ENCODE data around the gene RBPJL.
A peak's percentile ranks its signal among the peaks of the same experiment; 100 is the strongest.

The RBPJL gene

DNA sequence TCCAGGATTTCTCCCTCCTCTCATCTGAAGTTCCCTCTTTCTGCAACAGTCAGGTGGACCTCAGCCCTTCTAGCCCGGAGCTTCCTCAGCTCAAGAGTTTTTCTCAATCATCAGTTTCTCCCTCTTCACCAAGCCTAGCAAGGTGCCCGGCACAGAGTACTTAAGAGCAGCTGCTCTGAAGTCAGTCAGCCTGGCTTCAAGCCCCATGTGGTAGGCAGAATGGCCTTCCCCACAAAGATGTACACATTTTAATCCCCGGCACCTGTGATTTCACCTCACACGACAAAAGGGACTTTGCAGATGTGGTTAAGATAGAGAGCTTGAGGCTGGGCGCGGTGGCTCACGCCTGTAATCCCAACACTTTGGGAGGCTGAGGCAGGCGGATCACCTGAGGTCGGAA, 15.1 kb upstream of the RBPJL start:
- TF ChIP-seq, protein P1, sequence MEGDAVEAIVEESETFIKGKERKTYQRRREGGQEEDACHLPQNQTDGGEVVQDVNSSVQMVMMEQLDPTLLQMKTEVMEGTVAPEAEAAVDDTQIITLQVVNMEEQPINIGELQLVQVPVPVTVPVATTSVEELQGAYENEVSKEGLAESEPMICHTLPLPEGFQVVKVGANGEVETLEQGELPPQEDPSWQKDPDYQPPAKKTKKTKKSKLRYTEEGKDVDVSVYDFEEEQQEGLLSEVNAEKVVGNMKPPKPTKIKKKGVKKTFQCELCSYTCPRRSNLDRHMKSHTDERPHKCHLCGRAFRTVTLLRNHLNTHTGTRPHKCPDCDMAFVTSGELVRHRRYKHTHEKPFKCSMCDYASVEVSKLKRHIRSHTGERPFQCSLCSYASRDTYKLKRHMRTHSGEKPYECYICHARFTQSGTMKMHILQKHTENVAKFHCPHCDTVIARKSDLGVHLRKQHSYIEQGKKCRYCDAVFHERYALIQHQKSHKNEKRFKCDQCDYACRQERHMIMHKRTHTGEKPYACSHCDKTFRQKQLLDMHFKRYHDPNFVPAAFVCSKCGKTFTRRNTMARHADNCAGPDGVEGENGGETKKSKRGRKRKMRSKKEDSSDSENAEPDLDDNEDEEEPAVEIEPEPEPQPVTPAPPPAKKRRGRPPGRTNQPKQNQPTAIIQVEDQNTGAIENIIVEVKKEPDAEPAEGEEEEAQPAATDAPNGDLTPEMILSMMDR (IDR thresholded peaks at IDR 0.05; ENCODE audit: insufficient read depth, low read depth, low read length, missing control alignments): no peak
- no peak overlapping the region for H3K4me3 ChIP-seq (ENCODE audit: low read depth, low read length)
- no peak for DNase-seq (ENCODE audit: low read depth)

DNA sequence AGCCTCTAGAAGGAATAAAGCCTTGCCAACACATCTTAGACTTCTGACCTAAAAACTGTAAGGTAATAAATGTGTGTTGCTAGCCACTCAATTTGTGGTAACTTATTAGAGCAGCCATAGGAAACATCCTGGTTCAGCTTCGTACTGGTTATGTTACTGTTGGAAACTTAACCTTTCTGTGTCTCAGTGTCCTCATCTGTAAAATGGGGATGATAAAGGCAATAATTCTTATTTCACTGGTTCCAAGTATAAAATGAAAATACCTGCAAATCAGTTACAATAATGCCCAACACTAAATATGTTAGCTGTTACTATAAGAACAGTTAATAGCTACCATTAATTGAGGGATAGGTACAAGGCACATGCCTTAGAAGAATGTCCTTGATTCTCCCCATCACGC, 14.3 kb upstream of the RBPJL start:
- H3K4me3 ChIP-seq (ENCODE audit: low read depth, low read length): no peak overlapping the region
- DNase-seq (ENCODE audit: low read depth): no peak
- TF ChIP-seq, protein P1 (IDR thresholded peaks at IDR 0.05; ENCODE audit: insufficient read depth, low read depth, low read length, missing control alignments): no peak

- peak; percentile 68 for DNase-seq (ENCODE audit: low read depth)
- TF ChIP-seq, protein P1 (IDR thresholded peaks at IDR 0.05; ENCODE audit: insufficient read depth, low read depth, low read length, missing control alignments): peak; percentile 95
These were observed 13.3 kb upstream of the RBPJL start for GRCh38 chr20:45293041-45294002.

DNA sequence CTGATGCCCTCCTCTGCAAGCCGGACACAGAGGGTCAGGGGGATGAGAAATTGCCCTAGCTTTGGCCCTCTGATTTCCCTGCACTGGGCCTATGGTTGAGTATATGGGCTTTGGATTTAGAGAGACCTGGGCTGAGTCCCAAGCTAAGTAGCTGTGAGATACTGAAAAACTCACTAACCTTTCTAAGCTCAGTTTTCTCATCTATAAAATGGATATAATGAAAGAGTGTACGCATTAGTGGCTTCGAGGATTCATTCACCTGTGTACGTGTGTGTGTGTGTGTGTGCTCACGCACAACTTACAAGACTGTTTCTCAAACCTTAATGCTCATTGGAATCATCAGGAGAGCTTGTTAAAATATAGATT, 12.7 kb upstream of the RBPJL start:
- no peak overlapping the region for H3K4me3 ChIP-seq (ENCODE audit: low read depth, low read length)
- no peak for DNase-seq (ENCODE audit: low read depth)
- TF ChIP-seq, protein P1 (IDR thresholded peaks at IDR 0.05; ENCODE audit: insufficient read depth, low read depth, low read length, missing control alignments): no peak

More at GRCh38 chr20:45293041-45294002, 13.3 kb upstream of the RBPJL start:
- H3K4me3 ChIP-seq (ENCODE audit: low read depth, low read length): peak overlapping the region; percentile 53

DNA sequence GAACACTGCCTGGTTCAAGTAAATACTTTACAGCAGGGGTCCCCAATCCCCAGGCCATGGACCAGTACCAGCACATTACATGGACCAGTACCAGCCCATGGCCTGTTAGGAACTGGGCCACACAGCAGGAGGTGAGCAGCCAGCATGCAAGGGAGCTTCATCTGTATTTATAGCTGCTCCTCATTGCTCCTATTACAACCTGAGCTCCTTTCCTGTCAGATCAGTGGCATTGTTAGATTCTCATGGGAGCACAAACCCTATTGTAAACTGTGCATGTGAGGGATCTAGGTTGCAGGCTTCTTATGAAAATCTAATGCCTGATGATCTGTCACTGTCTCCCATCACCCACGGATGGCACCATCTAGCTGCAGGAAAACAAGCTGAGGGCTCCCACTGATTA, 12.0 kb upstream of the RBPJL start:
- no peak overlapping the region for H3K4me3 ChIP-seq (ENCODE audit: low read depth, low read length)
- DNase-seq (ENCODE audit: low read depth): no peak
- TF ChIP-seq, protein P1 (IDR thresholded peaks at IDR 0.05; ENCODE audit: insufficient read depth, low read depth, low read length, missing control alignments): no peak

GRCh38 chr20:45297786-45298497, 8.7 kb upstream of the RBPJL start:
- H3K4me3 ChIP-seq (ENCODE audit: low read depth, low read length): no peak overlapping the region
- TF ChIP-seq, protein P1 (IDR thresholded peaks at IDR 0.05; ENCODE audit: insufficient read depth, low read depth, low read length, missing control alignments): no peak
- no peak for DNase-seq (ENCODE audit: low read depth)
